Retina (tissue), 1 donor: ENCODE data around the gene HMCN1.
A peak's percentile ranks its signal among the peaks of the same experiment; 100 is the strongest.
"Not testable (repeated sequence)": the region's sequence is repeated elsewhere in the genome, so short reads cannot be mapped to it uniquely, and the experiment has no call there.

ENCODE experiments used
- DNase-seq: peaks from one replicate; pipeline ENCODE4 v3.0.0-alpha.2; 2016

The HMCN1 gene

DNA sequence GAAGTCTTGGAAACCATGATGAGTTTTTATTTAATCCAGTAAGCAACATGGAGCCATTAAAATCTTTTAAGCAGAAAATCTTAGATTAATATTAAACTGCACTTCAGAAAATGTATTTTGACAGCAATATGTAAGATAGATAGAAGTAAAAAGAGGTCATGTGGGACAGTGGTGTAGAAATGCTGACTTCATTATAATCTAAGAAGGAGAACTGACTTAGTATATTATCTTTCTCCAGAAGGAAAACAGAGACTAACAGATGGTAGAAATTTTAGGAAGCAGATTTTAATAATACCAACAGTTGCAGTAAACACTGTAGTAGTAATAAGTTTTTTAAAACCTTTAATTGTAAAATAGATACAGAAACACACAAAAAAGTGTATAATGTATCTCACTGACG lies 367.9 kb downstream of the HMCN1 start:
- DNase-seq, result no peak

DNA sequence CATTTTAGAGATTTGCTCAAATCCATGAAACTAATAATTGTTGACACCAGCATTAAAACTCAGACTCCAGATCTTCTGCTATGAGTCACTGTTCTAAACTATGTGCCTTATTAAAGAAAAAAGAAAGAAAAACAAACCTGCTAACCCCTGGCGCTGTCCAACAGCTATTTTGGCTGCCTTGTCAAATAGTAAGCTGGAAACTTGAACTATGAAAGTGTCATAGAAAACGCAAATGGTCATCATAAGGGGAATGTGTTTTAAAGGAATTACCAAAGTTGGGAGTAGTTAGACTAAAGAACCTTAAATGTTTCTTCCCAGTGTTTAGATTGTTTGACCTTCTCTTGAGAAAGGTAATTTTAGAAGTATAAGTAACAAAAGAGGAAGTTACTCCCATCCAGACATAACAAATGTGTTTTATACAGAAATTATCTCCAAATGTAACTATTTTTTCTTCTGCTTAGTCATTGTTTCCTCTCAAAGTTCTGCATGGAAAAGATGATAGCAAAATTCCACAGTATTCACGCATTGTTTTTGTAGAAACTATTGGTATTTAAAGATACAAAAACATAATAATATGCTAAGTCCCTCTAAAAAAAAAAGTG lies 368.5 kb downstream of the HMCN1 start:
- no peak for DNase-seq

DNA sequence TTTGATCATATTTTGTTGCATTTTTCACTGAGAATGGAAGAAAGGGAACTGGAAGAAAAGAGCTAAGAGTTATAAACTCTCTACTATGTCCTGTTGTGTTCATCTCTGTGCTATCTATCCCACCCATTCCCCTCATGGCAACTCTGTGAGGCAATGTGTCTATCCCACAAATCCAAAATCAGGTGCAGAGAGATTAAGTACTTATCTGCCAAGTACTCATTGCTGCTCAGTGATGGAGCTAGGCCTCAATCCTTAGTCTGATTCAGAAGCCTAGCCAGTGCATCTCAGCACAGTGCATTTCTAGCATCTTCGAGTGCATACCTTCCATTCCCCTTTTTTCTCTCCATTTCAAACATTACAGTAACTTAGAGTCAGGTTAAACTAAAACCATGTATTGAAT lies 370.3 kb downstream of the HMCN1 start:
- no peak for DNase-seq

DNA sequence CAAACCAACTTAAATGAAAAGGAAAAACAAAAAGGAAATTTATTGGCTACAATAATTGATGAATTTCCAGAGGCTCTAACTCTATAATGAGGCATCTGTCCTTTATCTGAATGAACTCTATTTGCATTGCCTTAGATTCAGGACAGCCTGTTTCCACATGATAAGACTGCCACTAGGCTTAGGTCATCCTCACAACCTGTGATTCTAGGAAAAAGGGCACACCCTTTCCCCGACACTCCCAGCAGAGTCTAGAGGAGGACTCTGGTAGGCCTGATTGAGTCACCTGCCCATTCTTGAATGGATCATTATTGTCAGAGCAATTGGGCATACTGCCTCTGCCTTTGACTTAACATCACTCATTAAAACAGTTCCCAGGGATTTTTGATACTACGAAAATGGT lies 378.1 kb downstream of the HMCN1 start:
- no peak for DNase-seq

DNA sequence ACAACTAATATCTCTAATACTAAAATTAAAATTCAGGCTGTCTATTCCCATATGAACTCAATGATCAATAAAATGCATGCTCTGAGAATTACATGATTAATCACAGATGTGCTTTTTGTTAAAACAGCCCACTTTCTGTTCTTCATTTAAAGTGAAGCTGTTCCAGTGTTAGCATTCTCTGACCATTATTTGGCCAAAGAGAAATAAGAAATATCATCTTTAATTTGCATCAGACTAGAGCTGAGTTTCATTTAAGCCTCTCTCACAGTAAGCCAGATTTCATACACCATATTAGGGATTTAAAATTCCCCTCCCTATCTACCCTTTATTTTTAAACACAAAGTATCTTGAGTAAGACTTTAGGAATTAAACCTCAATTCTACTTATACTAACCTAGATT lies 379.3 kb downstream of the HMCN1 start:
- no peak for DNase-seq

DNA sequence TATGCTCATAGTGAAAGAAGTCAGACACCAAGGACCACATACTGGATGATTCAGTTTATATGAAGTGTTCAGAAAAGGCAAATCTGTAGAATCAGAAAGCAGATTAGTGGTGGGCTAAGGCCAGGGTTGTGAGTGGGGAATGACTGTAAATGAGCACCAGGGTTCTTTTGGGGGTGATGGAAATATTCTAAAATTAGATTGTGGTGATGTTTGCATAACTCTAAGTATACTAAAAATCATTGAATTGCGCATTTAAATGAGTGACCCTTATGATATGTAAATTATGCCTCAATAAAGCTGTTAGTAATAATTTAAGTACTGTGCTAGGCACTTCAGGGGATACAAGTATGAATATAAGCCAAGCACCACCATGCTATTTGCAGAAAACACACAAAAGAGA lies 384.5 kb downstream of the HMCN1 start:
- no peak for DNase-seq

DNA sequence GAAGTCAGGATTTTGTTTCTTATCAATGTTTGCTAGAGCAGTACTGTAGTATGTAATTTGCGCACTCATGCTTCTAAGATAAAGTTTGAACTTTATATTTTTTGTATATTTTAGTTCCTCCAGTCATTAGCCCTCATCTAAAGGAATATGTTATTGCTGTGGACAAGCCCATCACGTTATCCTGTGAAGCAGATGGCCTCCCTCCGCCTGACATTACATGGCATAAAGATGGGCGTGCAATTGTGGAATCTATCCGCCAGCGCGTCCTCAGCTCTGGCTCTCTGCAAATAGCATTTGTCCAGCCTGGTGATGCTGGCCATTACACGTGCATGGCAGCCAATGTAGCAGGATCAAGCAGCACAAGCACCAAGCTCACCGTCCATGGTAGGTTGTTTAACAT lies 388.6 kb downstream of the HMCN1 start:
- DNase-seq, result no peak

DNA sequence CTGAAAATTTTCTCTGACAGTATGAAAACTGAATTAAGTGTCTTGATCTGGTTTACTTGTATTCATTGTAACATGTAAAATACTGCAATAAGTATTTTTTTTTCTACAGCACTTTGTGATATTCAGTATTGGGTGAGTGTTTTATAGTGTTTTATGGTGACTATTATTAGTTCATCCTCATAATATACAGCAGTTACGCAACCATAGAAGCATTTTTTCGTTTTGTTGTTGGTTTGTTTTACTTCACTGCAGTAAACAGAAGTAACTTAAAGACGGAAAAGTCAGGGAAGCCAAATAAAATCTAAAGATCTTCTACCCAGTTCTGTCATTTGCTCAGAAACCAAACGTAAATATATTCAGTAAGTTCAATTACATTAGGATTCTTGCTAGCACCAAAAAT lies 390.8 kb downstream of the HMCN1 start:
- no peak for DNase-seq

DNA sequence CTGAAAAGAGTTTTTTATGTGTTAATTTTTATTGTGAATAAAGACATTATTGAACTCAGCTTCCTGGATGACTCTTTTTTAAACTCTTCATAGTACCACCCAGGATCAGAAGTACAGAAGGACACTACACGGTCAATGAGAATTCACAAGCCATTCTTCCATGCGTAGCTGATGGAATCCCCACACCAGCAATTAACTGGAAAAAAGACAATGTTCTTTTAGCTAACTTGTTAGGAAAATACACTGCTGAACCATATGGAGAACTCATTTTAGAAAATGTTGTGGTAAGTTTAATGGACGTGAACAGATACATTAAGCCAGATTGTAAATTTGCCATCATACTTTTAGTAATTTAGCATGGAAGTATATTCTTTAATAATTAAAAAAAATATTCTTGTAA lies 391.3 kb downstream of the HMCN1 start:
- no peak for DNase-seq

DNA sequence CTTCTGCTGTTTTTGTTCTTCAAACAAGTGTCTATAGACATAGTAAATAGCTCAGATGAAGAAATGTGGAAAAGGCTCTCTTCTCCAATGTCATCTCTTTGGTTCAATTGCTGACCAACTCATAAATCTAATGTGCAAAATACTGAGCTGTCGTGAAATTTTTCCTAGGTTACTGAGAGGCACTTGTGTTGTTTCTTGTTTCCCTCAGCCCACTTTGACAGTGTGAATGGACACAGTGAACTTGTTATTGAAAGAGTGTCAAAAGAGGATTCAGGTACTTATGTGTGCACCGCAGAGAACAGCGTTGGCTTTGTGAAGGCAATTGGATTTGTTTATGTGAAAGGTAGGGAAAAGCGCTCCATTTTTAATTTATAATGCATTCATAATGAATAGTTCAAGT lies 395.6 kb downstream of the HMCN1 start:
- DNase-seq, result no peak

DNA sequence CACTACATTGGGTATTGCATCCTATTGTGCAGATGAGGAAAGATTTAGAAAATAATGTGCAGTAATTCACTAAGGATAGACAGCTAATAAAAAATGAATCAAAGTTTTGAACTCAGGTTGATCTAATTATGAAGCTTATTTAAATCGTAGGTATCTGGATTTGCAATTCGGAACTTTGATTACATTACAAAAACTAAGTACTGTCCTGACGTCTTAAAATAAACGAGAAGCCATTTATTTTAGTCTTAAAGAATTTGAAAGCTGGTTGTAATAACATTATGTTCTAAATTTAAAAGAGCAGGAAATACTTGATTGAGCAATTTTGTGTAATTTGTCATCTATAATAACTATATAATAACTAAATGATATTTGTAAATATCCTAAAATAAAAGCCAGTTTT lies 404.9 kb downstream of the HMCN1 start:
- DNase-seq, result no peak

DNA sequence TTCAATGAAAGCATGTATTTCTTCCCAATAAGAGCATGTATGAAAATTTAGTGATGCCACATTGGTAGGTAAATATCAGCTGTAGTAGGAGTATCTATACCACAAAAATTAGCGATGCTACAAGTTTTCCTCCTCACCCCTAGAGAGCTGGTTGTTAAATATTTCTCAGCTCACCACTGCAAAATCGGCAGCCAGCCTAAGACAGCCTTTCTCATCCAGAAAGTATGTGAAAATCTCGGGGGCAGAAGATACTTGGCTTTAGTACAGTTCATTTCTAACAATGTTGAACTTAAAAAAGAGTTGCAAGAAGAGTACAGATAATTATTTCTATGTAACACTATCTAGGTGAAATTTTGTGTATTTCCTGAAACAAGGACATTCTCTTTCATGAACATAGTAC lies 405.5 kb downstream of the HMCN1 start:
- DNase-seq, result no peak

DNA sequence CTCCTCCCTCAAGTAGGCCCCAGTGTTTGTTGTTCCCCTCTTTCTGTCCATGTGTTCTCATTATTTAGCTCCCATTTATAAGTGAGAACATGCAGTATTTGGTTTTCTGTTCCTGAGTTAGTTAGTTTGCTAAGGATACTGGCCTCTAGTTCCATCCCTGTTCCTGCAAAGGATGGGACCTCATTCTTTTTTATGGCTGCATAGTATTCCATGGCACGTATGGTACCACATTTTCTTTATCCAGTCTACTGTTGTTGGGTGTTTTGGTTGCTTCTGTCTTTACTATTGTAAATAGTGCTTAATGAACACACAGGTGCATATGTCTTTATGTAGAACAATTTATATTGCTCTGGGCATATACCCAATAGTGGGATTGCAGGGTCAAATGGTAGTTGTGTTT lies 408.0 kb downstream of the HMCN1 start:
- DNase-seq, result no peak

DNA sequence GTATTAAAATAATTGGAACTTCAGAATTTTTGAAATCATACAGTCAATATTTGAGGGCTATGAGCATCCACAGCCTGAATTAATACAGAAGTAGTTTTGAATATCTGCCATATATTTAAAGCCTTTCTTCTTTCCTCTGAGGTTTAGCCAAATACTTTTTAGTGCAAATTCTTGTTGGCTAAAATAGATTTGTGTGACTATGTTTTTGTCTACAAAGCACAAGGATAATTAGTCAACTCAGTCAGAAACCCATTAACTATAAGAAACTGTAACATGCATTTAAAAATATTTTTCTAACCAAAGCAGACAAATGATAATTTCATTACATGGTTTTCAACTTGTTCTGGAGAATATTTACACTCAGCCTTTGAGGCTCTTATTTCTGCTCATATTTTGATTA lies 408.7 kb downstream of the HMCN1 start:
- no peak for DNase-seq

DNA sequence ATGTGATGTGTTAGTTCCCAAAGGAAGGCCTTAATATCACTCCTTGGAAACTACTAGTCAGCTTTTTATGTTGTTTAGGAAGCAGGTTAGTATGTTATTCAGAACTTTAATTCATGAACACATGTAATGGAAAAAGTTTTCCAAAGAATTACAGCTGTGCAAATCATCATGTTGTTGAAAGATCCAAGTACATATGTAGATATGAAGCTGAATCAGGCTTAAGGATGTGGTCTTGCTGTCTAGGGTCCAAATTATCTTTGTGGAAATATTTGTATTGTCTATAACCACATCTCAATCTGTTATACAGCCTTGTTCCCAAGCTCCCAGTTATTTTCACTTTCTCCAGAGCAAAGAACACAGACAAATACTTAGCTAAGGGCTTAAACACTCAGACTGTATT lies 409.3 kb downstream of the HMCN1 start:
- DNase-seq, result no peak

DNA sequence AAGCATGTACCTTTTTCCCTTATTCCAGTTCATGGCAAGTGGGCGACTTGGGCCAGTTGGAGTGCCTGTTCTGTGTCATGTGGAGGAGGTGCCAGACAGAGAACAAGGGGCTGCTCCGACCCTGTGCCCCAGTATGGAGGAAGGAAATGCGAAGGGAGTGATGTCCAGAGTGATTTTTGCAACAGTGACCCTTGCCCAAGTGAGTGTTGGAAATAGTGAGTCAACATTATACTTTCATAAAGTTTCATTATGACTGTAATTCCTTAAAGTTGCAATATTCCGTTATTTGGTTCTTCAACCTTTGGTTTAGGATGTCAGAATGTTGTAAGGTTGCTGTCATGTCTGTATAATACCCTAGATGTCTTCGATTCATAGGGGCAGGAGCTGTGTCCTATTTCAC lies 410.3 kb downstream of the HMCN1 start:
- no peak for DNase-seq

DNA sequence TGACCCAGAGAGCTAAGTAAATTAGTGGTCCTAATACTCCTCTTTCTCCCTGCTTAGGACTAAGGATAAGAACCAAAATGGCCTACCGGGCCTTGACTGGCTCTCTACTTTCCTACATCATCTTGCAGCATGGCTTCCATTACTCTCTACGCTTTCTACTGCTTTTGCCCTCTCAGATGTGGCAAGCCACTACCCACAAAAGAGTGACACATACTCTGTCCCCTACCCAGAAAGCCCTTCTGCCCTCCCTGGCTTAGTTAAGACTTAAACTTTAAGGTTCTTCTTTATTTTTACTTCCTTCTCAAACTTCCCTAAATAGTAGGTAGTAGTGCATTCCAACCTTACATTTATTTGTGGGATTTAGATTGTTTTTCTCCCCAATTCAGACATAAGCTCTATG lies 412.8 kb downstream of the HMCN1 start:
- DNase-seq, result no peak

DNA sequence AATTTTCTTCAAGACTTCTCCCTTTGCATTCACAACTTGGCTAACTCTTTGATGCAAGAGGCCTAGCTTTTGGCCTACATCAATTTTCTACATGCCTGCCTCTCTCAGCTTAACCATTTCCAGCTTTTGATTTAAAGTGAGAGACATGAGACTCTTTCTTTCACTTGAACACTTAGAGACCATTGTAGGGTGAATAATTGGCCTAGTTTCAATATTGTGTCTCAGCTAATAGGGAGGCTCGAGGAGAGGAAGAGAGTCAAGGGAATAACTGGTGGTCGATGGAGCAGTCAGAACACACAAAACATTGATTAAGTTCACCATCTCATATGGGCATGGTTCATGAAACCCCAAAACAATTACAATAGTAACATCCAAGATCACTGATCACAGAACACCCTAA lies 415.4 kb downstream of the HMCN1 start:
- DNase-seq, result peak; percentile 31

DNA sequence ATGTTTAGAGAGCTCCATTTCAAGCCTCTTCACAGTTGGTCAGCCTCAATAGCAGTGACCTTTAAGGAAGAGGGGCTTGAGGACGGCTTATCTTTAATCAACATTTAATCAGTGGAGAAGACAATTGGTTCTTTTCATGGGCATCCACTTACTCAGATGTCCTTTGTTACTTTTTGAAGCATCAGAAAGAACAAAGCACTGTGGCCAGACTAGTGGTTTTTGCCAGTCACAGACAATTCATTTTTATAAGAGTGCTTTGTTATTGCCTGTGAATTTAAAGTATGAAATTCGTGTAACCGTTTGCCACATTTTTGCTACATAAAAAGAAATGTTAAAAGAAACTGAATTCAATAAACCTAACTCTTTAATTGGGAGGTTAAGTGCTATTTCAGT lies 418.0 kb downstream of the HMCN1 start:
- peak; percentile 10 for DNase-seq

DNA sequence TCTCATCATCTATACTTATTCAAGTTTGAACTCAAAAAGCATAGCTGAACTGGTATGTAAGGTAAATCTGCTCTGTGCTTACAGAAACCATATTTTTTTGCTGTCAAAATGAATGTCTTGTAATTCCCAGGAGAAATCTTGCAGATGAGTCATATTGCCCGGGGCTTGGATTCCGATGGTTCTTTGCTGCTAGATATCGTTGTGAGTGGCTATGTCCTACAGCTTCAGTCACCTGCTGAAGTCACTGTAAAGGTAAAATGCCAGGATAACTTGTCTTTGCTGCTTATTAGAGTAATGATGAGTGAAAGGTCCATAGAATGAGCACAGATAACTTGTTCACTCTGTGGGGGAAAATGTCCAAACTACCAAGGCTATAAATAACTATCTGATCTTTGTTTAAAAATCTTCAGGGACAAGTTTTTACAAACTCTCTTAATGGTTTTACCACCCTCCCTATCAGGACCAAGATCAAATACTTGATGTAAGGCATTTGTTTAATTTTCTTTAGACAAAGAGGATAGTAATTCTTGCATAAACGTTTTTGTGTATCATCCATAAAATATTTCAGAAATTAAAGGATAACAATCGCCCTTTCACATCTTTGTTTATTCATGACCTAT lies 418.5 kb downstream of the HMCN1 start:
- DNase-seq, result peak; percentile 8

DNA sequence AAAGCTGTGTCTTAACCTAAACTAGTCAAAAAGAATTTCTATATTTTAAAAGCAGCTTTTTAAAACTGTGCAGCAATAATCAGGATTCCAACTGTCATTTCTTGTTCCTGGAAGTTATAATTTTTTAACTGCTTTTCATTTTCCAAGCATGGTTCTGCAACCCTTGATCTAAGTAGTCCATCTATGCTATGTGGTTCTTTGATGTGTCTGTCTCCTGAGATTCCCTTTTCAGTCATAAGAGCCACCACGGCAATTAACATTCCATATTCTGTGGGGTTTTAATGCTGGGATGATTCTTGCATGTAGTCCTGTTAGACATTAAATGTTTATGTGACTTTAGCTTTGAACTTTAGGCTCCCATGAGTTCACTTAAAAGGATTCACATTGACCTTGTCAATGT lies 420.5 kb downstream of the HMCN1 start:
- peak; percentile 6 for DNase-seq

DNA sequence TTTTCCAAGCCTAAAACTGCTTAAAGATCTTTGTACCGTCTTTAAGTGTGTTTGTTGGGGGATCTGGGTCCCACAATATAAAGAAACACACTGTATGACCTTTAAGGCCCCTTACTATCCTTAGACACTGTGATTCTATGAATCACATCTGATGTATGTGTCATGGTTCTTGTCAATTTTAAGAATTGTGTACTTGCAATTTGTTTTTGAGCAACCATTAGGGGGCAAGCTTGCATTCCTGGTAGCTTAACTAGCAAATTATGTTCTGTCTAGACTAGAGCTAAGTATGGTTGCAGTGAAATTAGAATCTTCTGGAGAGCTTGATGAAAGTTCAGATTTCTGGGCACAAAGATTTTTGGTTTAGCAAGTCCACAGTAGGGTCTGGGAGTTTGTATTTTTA lies 421.4 kb downstream of the HMCN1 start:
- DNase-seq, result peak; percentile 13

DNA sequence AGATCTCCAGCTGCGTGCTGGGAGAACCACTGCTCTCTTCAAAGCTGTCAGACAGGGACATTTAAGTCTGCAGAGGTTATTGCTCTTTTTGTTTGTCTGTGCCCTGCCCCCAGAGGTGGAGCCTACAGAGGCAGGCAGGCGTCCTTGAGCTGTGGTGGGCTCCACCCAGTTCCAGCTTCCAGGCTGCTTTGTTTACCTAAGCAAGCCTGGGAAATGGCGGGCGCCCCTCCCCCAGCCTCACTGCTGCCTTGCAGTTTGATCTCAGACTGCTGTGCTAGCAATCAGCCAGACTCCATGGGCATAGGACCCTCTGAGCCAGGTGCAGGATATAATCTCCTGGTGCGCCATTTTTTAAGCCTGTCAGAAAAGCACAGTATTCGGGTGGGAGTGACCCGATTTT lies 428.7 kb downstream of the HMCN1 start:
- not testable (repeated sequence) for DNase-seq

DNA sequence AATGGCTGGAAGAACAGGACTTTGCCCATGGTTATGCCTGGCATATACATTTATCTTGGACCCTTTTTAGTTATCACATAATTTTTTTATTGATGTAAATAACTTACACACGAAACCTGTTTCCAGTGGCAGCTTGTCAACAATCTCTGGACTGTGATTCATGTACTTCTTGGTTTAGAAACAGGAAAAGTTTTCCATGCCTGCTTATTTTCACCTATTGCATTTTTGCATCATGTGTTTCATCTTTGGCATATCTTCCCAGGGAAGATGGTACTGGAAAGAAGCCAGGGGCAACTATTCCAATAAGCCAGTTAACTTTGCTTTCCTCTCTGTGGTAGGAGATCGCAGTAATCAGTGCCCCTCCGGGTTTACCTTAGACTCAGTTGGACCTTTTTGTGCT lies 430.6 kb downstream of the HMCN1 start:
- DNase-seq, result no peak

DNA sequence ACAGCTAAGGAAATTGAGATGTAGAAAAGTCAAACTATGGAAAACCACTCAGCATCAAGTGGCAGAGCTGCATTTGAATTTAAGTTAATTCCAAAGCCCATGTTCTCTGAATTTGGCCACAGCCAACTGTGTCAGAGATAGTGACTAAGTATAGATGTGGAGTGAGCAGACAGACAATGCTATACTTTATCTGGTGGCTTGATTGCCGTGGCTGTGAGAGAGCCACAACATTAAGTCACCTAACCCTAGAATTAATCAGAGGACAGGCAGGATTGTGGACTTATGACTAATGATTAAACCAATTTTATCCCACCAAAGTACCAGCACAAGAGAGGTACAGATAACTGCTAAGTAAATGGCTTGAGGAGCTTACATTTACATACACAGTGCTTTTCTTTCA lies 431.1 kb downstream of the HMCN1 start:
- DNase-seq, result no peak
